Activated CD4-positive, alpha-beta T cell treated with anti-CD3 and anti-CD28 coated beads for 1 hour (primary cell): ENCODE measurements around the gene OSTM1.
"Not testable (repeated sequence)": the region's sequence is repeated elsewhere in the genome, so short reads cannot be mapped to it uniquely, and the experiment has no call there.

Experiments used
- DNase-seq: peaks from one replicate; pipeline ENCODE4 v3.0.0-alpha.2; 2020

The OSTM1 gene

DNA sequence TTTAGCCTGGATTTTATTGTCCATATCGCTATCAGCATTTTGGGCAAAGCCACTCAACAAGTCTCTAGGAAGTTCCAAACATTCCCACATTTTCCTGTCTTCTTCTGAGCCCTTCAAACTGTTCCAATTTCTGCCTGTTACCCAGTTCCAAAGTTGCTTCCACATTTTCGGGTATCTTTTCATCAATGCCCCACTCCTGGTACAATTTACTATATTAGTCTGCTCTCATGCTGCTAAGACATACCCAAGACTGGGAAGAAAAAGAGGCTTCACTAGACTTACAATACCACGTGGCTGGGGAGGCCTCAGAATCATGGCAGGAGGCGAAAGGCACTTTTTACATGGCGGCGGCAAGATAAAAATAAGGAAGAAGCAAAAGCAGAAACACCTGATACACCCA, 58.3 kb downstream of the OSTM1 start:
- DNase-seq, result not testable (repeated sequence)

DNA sequence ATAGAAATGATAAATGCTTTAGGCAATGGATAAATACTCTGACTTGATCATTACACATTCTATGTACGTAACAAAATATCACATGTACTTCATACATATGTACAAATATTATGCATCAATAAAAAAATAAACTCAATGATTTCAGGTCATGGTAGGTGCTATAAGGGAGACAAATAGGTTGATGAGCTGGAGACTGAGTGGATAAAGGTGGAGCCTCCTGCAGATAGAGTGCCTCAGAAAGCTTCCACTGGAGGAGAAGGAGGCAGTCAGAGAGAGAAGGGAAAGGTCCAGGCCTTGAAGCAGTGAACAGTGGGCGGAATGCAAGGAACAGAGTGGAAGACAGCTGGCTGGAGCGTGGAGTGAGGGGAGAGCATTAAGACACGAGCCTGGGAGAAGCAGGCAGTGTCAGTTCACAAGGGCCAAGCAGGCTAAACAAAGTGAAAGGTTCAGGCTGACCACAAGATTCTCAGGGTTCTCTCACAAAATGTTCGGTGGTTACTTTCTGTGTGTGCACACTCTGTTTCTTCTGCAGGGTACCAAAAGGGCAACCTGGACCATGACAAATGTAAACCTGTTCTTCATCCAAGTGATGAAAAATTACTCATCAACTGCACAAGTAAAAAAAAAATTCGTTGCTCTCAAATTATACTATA, 60.6 kb downstream of the OSTM1 start:
- DNase-seq, result no peak

DNA sequence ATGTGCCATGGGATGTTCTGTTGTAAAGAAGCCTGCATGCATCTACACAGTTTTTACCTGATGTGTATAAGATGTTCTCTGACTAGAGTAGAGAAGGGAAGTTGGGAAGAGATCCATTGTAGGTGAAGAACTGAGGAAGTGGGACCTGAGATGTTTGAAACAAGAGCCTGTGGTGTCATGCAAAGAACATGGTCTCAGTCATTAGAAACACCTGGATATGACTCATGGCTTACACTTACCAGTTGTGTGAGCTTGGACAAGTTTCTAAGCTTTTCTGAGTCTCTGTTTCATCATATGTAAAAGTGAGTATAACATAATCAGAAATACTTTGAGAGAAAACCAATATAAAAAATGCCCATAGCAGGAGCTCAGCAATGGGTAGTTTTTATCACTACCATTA, 64.6 kb downstream of the OSTM1 start:
- DNase-seq, result no peak

DNA sequence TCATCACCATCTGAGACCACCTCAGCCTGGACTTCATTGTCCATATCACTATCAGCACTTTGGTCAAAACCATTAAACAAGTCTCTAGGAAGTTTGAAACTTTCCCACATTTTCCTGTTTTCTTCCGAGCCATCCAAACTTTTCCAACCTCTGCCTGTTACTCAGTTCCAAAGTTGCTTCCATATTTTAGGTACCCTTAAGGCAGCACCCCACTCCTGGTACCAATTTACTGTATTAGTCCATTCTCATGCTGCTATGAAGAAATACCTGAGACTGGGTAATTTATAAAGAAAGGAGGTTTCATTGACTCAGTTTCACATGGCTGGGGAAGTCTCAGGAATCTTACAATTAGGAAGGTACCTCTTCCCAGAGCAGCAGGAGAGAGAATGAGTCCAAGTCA, 65.3 kb downstream of the OSTM1 start:
- not testable (repeated sequence) for DNase-seq

DNA sequence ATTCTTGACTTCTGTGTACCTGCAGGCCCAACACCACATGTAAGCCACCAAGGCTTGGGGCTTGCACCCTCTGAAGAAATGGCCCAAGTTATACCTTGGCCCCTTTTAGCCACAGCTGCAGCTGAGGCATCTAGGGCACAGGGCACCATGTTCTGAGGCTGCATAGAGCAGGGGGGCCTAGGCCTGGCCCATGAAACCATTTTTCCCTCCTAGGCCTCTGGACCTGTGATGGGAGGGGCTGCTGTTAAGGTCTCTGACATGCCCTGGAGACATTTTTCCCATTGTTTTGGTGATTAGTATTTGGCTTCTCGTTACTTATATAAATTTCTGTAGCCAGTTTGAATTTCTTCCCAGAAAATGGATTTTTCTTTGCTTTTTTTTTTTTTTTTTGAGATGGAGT, 66.2 kb downstream of the OSTM1 start:
- no peak for DNase-seq

DNA sequence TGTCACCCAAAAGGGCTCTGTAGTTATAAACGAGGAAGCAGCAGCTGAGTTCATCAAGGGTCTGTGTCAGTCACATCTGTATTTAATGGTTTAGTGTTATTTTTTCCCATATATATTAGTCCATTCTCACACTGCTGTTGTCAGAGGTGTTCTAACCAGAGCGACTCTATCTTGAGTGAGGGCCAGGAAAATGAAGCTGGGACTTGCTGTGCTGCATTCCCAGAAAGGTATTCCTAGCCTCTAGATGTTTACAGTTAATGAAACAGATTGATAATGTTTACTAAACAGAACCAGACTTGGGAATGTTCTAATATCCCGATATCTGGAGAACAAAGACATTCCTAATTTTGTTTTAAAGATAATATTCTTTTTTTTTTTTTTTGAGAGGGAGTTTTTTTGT, 68.6 kb downstream of the OSTM1 start:
- DNase-seq, result no peak

DNA sequence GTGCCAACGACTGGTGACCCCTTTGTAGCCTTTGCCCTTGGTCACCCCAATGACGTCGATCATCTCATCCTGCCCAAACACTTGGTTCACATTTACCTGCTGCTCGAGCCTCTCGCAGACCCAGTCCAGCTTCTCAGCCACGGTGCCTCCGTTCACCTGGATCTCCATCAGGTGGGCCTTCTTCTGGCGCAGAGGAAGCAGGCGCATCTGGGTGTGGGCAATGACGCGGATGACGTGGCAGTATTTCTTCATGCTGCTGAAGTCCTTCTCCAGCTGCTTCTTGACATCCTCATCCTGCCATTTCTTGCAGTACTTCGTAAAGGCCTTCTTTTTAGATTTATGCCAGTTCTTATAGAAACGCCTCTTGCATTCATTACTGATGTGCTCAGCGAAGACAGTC, 69.7 kb downstream of the OSTM1 start:
- DNase-seq, result no peak

DNA sequence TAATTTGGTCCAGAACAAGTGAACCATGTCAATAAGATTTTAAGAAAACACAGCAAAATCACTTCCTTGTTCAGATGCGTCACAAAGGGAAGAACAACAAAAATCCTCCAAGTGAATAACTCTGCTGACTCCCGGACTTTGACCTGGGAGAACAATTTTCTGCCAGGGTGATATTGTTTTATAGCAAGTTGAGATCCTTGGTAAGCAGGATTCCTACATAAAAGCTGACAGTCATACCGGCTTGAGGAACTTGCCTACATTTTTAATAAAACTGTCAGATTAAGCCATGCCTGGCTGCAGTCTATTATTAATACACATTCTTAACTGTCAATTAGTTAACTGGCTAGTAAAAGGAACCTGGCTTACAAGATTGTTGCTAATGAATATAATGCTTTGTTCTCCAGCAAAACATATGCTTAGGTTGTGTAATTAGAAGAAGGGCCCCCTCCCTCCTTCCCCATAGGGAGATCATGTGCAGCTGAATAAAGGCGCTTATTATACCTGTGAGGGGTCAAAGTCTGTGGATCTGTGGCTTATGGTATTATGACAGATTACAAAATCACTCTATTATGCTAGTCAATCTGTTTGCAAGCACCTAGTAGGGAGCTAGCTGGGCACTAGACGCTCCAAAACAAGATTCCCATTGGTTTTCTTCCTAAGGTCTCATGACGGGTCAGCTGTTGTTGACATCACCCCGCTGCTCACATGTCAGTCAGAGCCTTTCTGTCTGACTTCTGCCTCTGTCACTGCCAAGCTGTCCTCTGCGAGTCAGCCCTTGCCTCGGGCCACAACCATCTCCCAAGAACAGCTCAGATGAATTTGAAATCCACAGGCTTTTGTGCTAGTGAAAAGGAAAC, 71.9 kb downstream of the OSTM1 start:
- no peak for DNase-seq

DNA sequence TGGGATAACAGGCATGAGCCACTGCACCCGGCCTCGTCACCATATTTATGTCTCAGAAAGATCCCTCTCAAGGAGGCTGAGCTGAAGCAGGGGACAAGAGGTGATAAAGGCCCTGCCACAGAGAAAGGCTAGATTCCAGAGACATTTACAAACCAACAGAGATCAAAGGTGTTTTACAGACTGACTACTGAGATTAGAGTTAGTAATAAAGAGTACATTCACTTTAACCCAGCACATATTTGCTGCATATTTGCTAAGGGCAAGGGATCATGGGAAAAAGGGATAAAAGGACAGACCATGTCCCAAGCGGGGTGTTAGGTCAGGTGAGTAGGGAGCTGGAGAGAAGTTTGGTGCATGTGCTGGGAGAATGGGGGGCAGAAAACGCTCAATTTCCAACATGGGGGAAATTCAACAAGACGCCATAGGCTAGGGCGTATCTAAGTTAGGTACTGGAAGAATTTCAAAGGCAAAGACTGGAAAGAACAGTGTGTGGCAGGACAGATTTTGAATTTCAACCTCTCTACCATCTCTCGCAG, 72.8 kb downstream of the OSTM1 start:
- no peak for DNase-seq

DNA sequence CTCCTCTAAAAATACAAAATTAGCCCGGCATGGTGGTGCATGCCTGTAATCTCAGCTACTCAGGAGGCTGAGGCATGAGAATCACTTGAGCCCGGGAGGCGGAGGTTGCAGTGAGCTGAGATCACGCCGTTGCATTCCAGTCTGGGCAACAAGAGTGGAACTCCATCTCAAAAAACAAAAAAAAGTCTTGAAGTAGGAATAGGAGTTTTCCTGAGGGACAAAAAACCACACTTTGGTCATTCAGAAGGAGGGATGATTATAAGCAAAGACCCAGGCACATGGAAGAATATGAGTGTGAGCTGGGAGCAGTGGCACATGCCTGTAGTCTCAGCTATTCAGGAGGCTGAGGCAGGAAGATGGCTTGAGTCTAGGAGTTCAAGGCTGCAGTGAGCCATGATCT, 74.3 kb downstream of the OSTM1 start:
- not testable (repeated sequence) for DNase-seq

DNA sequence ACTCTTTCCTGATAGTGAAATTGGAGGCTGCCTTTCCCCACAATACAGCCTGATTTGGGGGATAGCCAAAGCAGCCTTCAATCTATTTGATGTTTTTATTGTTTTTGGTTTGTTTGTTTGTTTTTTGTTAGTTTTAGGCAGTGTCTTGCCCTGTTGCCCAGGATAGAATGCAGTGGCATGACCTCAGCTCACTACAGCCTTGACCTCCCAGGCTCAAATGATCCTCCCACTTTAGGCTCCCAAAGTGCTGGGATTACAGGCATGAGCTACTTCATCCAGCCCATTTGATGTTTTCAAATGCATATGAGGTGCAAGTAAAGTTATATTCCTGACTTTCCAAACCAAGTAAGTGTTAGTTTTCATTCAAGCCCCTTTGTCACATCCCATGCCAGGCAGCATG, 75.2 kb downstream of the OSTM1 start:
- no peak for DNase-seq

DNA sequence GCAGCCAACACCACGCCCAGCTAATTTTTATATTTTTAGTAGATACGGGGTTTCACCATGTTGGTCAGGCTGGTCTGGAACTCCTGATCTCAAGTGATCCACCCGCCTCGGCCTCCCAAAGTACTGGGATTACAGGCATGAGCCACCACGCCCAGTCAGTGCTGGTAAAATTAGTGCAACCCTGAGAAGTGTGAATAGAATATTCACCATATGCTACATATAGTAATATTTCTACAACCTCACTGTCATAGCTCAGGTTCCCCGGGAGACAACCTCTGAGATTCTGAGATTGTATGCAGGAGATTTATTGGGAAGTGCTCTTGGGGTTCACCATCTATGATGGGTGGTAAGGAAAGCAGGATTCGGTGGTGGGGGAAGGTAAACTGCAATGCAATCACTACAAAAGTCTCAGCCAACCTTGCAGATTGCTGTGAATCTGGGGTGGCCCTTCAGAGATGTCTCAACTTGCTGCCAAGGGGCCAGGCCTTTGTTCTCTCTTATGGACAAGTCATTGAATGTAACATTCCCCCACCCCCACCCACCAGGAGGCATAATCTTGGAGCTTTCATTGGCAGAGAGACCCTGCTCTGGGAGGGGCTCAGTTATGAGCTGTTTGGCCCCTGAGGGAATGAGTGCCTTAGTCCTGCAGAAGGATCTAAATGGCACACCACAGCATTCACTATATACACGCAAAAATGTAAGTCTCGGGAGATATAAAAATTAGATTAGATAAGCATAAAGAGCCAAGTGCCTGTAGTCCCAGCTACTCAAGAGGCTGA, 82.6 kb downstream of the OSTM1 start:
- DNase-seq, result no peak
